Amygdala (tissue), 56 donors: ENCODE results near the gene P2RY11.

ENCODE experiments used
- DNase-seq, 56 donors: peaks; one replicate each; lab custom pipeline; 2025; lab: John Stamatoyannopoulos, UW

The P2RY11 gene, protein sequence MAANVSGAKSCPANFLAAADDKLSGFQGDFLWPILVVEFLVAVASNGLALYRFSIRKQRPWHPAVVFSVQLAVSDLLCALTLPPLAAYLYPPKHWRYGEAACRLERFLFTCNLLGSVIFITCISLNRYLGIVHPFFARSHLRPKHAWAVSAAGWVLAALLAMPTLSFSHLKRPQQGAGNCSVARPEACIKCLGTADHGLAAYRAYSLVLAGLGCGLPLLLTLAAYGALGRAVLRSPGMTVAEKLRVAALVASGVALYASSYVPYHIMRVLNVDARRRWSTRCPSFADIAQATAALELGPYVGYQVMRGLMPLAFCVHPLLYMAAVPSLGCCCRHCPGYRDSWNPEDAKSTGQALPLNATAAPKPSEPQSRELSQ

GRCh38 chr19:10111405-10111811 is at the start of gene P2RY11:
Gene P2RY11, plus strand, starts transcription at chr19:10111693. Its CDS starts 29 bp downstream, at chr19:10111722.
- peak in 1 of 56 donors; percentile 38 for DNase-seq

GRCh38 chr19:10061717-10062310 is 49.7 kb upstream of the P2RY11 start:
- no peak for DNase-seq

GRCh38 chr19:10068205-10068604 is 43.3 kb upstream of the P2RY11 start:
- no peak for DNase-seq

DNA sequence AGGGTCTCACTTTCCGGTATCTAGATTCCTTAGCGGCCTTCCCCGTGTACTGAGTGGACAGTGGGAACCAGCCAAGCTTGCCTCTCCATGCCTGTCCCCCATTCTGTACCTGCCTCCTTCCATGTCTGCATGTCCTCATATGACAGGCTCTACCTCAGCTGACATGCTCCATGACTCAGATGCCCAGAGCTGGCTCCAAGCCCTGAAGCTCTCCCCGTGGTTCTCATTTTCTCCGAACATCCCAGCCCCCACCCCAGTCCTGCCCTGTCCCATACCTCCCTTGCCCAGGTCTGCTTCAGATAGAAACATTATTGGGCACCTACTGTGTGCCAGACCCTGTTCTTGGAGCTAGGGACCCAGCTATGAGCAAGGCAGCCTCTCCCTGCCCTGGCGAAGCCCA is 42.4 kb upstream of the P2RY11 start:
- DNase-seq = no peak

DNA sequence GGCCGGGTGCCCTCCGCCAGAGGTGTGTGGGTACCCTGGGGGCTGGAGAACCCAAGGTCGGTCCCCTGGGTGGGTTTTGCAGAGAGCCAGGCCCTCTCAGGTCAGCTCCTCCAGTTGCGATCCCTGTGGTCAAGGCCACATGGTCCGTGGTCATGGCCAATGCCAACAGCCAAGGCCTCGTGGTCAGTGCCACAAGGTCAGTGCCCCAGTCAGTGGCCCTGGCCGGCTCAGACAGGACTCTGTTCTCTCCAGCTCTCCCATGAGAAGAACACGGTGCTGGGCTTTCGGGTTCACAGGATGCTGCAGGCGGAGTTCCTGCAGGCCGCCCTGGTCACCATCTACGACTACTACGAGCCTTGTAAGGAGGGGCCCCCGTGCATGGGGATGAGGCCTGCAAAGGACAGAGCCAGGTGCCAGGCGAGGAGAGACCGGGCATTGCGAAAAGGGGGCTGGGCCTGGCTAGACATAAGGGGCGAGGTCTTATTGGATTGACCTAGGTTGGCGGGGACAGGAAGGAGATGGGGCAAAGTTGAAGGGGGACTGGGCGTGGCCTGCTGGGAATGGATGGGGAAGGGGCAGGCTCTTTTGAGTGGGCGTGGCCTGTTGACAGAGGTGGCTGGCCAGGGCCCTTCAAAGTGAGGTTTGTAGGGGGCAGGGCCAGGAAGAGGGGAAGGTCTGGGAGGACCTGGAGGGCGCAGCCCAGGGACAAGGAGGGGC is 40.6 kb upstream of the P2RY11 start:
- no peak for DNase-seq

DNA sequence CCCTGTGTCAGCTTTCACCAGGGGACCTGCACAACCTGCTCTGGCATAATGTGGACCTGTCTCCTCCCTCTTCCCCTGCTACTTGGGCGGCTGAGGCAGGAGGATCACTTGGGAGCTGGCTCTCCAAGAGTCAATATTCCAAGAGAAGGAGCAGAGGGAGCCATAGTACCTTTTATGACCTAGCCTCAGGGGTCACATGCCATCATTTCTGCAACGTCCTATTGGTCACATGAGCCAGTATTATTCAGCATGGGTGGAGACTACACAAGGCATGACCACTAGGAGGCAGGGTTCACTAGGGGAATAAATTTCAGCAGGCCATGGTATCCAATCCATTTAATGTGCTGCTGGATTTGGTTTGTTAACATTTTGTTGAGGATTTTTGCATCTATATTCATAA is 37.3 kb upstream of the P2RY11 start:
- no peak for DNase-seq

DNA sequence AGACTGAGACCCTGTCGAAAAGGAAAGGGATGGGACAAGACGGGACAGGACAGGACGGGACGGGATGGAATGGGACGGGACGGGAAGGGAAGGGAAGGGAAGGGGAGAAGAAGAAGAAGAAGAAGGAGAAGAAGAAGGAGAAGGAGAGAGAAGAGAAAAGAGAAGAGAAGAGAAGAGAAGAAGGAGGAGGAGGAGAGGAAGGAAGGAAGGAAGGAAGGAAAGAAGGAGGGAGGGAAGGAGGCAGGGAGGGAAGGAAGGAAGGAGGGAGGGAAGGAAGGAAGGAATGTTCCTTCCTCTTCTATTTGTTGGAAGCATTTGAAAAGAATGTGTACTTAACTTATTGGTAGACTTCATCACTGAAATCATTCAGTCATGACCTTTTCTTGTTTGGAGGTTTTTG is 35.0 kb upstream of the P2RY11 start:
- no peak for DNase-seq

DNA sequence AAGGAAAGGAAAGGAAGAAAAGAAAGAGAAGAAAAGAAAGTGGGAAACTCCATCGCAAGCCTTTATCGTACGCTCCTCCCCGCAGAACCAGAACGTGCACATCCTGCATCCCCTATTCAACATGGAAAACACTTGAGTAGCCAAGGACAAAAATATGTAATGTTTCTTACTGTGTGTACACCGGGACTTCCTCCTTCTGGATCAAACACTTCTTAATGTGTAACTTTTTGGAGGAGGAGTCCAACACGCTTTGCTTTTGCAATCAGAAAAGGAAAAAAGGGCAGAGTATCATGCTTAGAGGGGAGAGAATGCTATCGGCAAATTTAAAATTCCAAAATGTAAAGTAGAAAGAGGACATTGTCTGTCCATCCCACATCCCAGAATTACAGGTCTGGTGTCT is 33.2 kb upstream of the P2RY11 start:
- DNase-seq = no peak

DNA sequence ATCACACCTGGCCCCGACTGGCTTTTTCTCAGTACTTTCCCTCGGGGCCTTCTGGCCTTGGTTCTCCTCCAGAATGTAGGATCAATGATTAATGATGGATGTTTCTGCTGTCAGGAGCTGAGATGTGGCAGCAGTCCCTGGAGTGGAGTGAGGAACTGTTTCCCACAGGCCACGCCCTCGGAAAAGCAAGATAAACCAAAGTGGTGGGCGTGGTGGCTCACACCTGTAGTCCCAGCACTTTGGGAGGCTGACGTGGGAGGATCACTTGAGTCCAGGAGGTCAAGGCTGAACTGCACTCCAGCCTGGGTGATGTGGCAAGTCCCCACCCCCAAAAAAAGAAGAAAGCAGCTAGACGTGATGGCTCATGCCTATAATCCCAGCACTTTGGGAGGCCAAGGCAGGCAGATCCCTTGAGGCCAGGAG is 32.5 kb upstream of the P2RY11 start:
- no peak for DNase-seq

DNA sequence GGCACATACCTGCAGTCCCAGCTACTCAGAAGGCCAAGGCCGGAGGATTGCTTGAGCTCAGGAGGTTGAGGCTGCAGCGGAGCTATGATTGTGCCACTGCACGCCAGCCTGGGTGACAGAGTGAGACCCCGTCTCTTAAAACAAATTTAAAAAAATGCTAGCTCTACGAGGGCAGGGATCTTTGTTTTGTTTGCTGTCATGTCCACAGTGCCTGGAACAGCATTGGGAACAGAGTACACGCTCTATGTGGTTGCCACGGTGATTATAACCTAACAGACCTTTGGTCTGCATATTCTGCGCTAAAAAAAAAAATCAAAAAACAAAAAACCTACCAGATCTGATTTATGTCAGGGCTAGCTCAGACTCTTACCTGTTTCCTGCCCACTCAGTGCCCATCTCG is 27.6 kb upstream of the P2RY11 start:
- DNase-seq = no peak

- DNase-seq = no peak
These were observed 26.7 kb upstream of the P2RY11 start for GRCh38 chr19:10084803-10085202.

- DNase-seq = peak in 39 of 56 donors; percentile 6 to 72 (median 45)
These were observed 25.6 kb upstream of the P2RY11 start, which contains the start of gene SHFL for GRCh38 chr19:10085641-10086590. Gene SHFL, plus strand, starts transcription at chr19:10086317. Its CDS starts 111 bp downstream, at chr19:10086428.

- peak in 2 of 56 donors; percentile 12 to 62 for DNase-seq
These were observed 24.8 kb upstream of the P2RY11 start for GRCh38 chr19:10086591-10087192.

DNA sequence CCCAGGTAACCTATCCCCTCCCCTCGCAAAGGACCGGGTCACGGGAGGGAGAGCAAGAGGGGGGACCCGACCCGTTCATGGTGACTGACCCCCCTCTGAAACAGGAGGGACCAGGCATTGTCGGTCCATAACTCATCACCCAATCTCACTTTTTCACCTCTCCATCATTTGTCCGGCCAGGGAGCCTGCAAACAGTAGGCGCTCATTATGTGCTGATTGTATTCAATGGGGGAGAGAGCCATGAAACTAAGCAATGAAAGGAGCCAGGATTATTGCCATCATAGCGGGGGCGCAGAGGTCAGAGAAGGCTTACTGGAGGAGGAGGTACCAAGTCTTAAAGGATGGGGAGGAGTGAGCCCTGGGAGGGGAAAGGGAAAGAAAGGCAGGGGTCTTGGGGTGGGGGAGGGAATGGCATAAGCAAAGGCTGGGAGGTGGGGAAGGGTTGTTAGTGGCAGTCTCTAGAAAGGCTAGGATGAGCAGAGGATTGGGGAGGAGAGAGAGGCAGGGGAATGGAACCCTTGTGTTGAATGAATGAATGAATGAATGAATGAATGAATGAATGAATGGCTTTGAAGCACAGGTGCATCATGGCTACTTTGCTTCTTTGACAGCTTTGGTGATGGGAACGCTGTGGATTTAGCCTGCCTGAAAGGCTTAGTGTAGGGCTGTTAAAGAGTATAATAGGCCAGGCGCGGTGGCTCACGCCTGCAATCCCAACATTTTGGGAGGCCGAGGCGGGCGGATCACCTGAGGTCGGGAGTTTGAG is 24.0 kb upstream of the P2RY11 start:
- no peak for DNase-seq

DNA sequence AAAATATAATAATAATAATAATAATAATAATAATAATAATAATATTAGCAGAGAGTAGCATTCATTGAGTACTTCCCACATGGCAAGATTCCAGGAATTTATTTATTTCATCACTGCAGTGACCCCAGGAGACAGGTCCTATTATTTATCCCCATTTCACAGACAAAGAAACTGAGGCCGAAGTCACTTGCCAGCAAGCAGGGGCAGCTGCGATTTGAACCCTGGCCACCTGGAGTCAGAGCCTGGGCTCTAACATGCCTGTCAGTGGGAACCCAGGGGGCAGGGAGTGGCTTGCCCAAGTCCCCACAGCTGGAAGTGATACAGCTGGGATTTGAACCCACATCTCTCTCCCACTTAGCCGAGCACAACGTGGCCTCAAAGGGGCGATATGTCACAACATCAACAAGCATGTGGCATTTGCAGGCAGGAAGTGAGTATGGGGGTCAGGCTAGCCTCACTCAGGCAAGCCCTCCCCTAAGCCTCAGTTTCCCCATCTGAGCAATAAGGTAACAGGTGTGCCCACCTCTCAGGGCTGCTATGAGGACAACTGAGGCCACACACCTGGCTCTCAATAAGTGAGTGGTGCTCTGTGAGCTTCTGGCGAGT is 22.4 kb upstream of the P2RY11 start:
- DNase-seq = no peak

- no peak for DNase-seq
These were observed 21.6 kb upstream of the P2RY11 start for GRCh38 chr19:10089801-10090375.

DNA sequence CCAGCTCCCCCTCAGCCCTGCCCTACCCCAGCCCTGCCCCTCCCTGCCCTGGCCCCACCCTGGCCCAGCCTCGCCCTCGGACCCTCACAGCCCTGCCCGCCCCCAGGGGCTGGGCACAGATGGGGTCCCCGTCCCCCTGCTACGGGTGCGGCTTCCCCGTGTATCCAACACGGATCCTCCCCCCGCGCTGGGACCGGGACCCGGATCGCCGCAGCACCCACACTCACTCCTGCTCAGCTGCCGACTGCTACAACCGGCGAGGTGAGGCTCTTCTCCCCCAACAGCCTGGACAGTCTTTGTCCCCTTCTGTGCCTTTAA is 20.2 kb upstream of the P2RY11 start:
- DNase-seq = no peak

- no peak for DNase-seq
These were observed 19.4 kb upstream of the P2RY11 start for GRCh38 chr19:10091895-10092641.
